Spleen (tissue), 11 donors: Measurements from ENCODE around the gene SPATS2L. TPM values are rescaled to one million over a fixed set of nuclear protein-coding genes. Genes with fewer than 3 reads are reported as not detected.

Source experiments
- DNase-seq: peaks from one replicate; pipeline ENCODE4 v3.0.0-alpha.2; 2020
- H3K27ac ChIP-seq, 8 donors: fragments of 200-600 bp; sonication (generic) in 7 of 8; 1 replicate in 4 of 8; 2 replicates in 4 of 8; pipeline versions ENCODE4 v1.5.0 to v1.8.0; 2016 to 2021; ENCODE audit warnings: inconsistent platforms in 4 of 8, mild to moderate bottlenecking in 4 of 8, moderate library complexity in 1 of 8
- H3K27me3 ChIP-seq, 7 donors: fragments of 200-600 bp; sonication (generic) in 6 of 7; replicated peaks in 1 of 7; 1 replicate in 4 of 7; 2 replicates in 3 of 7; pipeline versions ENCODE4 v1.5.0 to v1.8.0; 2016 to 2021; ENCODE audit warnings: inconsistent platforms in 3 of 7, mild to moderate bottlenecking in 1 of 7
- H3K36me3 ChIP-seq, 6 donors: fragments of 200-600 bp; sonication (generic) in 5 of 6; 1 replicate in 4 of 6; 2 replicates in 2 of 6; pipeline versions ENCODE4 v1.5.0 to v1.8.0; 2016 to 2021; ENCODE audit warnings: inconsistent platforms in 2 of 6
- H3K4me1 ChIP-seq, 6 donors: fragments of 200-600 bp; sonication (generic) in 5 of 6; 1 replicate in 3 of 6; 2 replicates in 3 of 6; pipeline versions ENCODE4 v1.5.0 to v1.8.0; 2016 to 2021; ENCODE audit warnings: inconsistent platforms in 3 of 6
- H3K4me3 ChIP-seq, 8 donors: fragments of 200-600 bp; sonication (generic) in 7 of 8; 1 replicate in 4 of 8; 2 replicates in 4 of 8; pipeline versions ENCODE4 v1.5.0 to v1.8.0; 2016 to 2021; ENCODE audit warnings: inconsistent platforms in 4 of 8, mild to moderate bottlenecking in 4 of 8, moderate library complexity in 2 of 8
- H3K9me3 ChIP-seq, 8 donors: fragments of 200-600 bp; sonication (generic) in 7 of 8; 1 replicate in 4 of 8; 2 replicates in 4 of 8; pipeline versions ENCODE4 v1.5.0 to v1.8.0; 2016 to 2021; ENCODE audit warnings: inconsistent platforms in 4 of 8
- POLR2A ChIP-seq, 3 donors: fragments of 450-650 bp; IDR thresholded peaks; one replicate each; pipeline ENCODE4 v1.5.1; 2017; ENCODE audit warnings: antibody characterized with exemption in 3 of 3, mild to moderate bottlenecking in 1 of 3
- POLR2AphosphoS5 ChIP-seq, 3 donors: sonication (generic); formaldehyde crosslinking; IDR thresholded peaks; one replicate each; pipeline ENCODE4 v1.5.1; 2017; ENCODE audit warnings: antibody characterized with exemption in 3 of 3
- WGBS, 5 donors: extraction: QIAGEN DNeasy Blood & Tissue Kit in 3 of 5; methylation state at CpG; one replicate each; pipeline versions ENCODE4 v1.1.5 to v1.1.7; 2013 to 2018; 5-methylcytosine and 5-hydroxymethylcytosine counted together
- intact Hi-C: fragments of 100-400 bp; cut with DNase I; formaldehyde crosslinking; loops from one replicate; pipeline ENCODE4 v1.15.0; 2023; ENCODE audit warnings: low total_unique reads
- polyA plus RNA-seq, 3 donors: library from polyadenylated mRNA; stranded (reverse); fragments of 200-250 nt; gene quantifications; one replicate each; pipeline ENCODE4 v1.2.1, GENCODE V29; 2013
- total RNA-seq, 7 donors: library from RNA; depleted of rRNA in 3 of 7; stranded (reverse); fragments of >200 nt in 3 of 7; fragmentation: NEBNext Ultra II Directional in 4 of 7; extraction: Animal tissue kit (Norgen Biotek cat#: 25700) in 4 of 7; gene quantifications; one replicate each; pipeline versions ENCODE4 v1.1.0 to v1.2.1, GENCODE V29; 2016 to 2021
- TF ChIP-seq, protein P1 (sequence below), 11 experiments: fragments of 200-600 bp in 7 of 11; fragments of 450-650 bp in 4 of 11; sonication (generic) in 4 of 11; IDR thresholded peaks in 8 of 11; conservative IDR thresholded peaks in 3 of 11; 1 replicate in 7 of 11; 2 replicates in 4 of 11; pipeline versions ENCODE4 v1.4.0 to v1.8.0; 2016 to 2021; ENCODE audit warnings: antibody characterized with exemption in 11 of 11, inconsistent platforms in 4 of 11, mild to moderate bottlenecking in 1 of 11
- donor health status: healthy with polysubstance abuse.
- donor health status: DM: no; HTN: no; CAD: no; lungs with moderate emphysema.
- donor health status: DM: no; HTN: no; CAD: no.
- donor health status: Bipolar disorder and iron deficiency.
- donor health status: healthy.
- donor health status: DM: no; HTN: no; CAD: no.
- donor health status: DM: yes; HTN: yes; CAD: no.

The SPATS2L gene
- total and polyA plus RNA-seq, 10 donors, result 9.5 to 84.7 (median 57.2) TPM

DNA sequence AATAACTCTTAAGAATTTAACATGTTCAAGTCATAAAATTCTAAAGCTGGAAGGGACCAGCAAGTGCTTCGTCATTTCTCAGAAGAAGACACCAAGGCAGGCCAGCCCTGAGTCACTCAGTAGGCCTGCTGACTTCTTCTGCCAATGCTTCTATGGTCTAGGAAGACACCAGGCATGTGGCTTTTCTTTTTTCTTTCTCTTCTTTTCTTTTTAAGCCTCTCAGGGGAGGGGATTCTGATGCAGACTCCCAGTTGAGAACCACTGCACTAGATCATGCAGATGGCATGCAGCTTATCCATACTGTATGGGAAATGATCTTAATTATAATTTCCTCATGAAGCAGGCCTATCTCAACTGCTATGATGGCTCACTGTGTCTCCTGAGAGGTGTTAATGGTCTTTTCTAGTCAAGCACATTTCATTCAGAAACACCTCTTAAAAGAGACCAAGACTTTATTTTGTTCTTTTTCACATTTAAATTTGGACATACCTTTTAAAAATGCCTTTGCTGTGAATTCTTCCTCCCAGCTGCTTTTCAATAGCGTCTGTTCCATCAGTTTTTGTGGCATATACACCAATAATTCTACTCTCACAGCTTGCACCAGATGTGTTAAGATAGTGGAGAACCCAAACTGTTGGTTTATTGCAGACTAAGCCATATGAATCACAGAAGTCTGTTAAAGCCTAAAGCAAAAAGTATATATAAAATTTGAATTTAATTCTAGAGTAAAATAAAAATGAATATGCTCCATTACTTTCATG lies 192.1 kb downstream of the SPATS2L start:
- WGBS, 5 donors, result 91 to 97% (median 96%) methylated on average over 2 of the region's 2 CpGs
- Histone ChIP-seq H3K4me3 (no peak overlapping the region), H3K27ac (no peak overlapping the region), H3K4me1 (no peaks in the 10 kb centered on the region), H3K9me3 (no peaks in the 10 kb centered on the region), H3K27me3 (no peaks in the 10 kb centered on the region), H3K36me3 (peaks cover 0 to 74% (median 44%) of the 10 kb centered on the region in 6 donors)
- no peak for DNase-seq
- intact Hi-C loops, result no loop called here
- TF ChIP-seq POLR2AphosphoS5 (IDR thresholded peaks at IDR 0.05) (no peak), POLR2A (IDR thresholded peaks at IDR 0.05) (no peak)
- TF ChIP-seq, protein P1, sequence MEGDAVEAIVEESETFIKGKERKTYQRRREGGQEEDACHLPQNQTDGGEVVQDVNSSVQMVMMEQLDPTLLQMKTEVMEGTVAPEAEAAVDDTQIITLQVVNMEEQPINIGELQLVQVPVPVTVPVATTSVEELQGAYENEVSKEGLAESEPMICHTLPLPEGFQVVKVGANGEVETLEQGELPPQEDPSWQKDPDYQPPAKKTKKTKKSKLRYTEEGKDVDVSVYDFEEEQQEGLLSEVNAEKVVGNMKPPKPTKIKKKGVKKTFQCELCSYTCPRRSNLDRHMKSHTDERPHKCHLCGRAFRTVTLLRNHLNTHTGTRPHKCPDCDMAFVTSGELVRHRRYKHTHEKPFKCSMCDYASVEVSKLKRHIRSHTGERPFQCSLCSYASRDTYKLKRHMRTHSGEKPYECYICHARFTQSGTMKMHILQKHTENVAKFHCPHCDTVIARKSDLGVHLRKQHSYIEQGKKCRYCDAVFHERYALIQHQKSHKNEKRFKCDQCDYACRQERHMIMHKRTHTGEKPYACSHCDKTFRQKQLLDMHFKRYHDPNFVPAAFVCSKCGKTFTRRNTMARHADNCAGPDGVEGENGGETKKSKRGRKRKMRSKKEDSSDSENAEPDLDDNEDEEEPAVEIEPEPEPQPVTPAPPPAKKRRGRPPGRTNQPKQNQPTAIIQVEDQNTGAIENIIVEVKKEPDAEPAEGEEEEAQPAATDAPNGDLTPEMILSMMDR (IDR thresholded peaks at IDR 0.05 in 8 of 11, conservative IDR thresholded peaks at IDR 0.05 in 3 of 11), result no peak

DNA sequence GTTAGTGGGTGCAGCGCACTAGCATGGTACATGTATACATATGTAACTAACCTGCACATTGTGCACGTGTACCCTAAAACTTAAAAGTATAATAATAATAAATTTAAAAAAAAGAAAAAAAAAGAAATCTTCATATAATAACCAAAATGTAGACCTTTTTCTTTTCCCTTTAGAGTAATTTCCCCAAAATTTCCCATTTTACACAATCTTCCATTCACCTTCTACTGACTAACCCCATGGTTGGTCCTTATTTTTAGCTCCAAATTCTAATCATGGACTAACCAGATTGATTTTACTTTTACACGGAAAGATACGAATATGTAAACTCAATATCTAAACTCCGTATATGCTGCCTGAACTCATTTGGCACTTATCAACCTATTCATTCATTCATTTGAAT lies 195.7 kb downstream of the SPATS2L start:
- TF ChIP-seq, protein P1 (IDR thresholded peaks at IDR 0.05 in 8 of 11, conservative IDR thresholded peaks at IDR 0.05 in 3 of 11), result no peak
- TF ChIP-seq POLR2AphosphoS5 (IDR thresholded peaks at IDR 0.05), result no peak
- TF ChIP-seq POLR2A (IDR thresholded peaks at IDR 0.05), result no peak
- intact Hi-C loops, result no loop called here
- H3K9me3 ChIP-seq, result no peaks in the 10 kb centered on the region
- no peak overlapping the region for H3K4me3 ChIP-seq
- H3K4me1 ChIP-seq, result peaks cover 0 to 17% (median 0%) of the 10 kb centered on the region in 6 donors
- no peaks in the 10 kb centered on the region for H3K27me3 ChIP-seq
- DNase-seq, result no peak
- 92 to 99% (median 97%) methylated on average over 5 of the region's 5 CpGs for WGBS, 5 donors
- peaks cover 0 to 67% (median 32%) of the 10 kb centered on the region in 6 donors for H3K36me3 ChIP-seq
- H3K27ac ChIP-seq, result no peak overlapping the region

DNA sequence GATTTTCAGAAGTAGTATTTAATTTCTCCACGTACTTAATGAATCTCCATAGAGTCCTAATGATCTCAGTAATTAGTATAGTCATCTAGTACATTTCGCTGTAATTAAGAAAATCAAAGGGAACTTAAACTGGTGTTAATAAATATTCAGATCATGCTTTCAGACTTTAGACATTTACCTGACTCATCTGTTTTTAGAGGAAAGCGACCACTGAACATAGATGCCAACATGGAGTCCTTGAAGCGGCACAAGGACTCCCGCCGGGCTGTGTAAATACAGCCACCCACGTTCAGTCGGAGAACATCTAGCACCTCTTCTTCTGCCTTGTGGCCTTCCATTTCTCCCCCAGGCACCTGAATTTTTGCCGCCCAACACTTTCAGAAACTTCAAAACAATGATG lies 200.2 kb downstream of the SPATS2L start:
- H3K27me3 ChIP-seq, result no peaks in the 10 kb centered on the region
- H3K4me3 ChIP-seq, result no peak overlapping the region
- H3K9me3 ChIP-seq, result no peaks in the 10 kb centered on the region
- 73 to 86% (median 79%) methylated on average over 9 of the region's 9 CpGs for WGBS, 5 donors
- H3K4me1 ChIP-seq, result peaks cover 0 to 44% (median 15%) of the 10 kb centered on the region in 6 donors
- H3K36me3 ChIP-seq, result peaks cover 0 to 49% (median 18%) of the 10 kb centered on the region in 6 donors
- H3K27ac ChIP-seq, result no peak overlapping the region
- intact Hi-C loops, result no loop called here
- no peak for TF ChIP-seq POLR2A (IDR thresholded peaks at IDR 0.05)
- TF ChIP-seq, protein P1 (IDR thresholded peaks at IDR 0.05 in 8 of 11, conservative IDR thresholded peaks at IDR 0.05 in 3 of 11), result no peak
- TF ChIP-seq POLR2AphosphoS5 (IDR thresholded peaks at IDR 0.05), result no peak
- DNase-seq, result no peak

DNA sequence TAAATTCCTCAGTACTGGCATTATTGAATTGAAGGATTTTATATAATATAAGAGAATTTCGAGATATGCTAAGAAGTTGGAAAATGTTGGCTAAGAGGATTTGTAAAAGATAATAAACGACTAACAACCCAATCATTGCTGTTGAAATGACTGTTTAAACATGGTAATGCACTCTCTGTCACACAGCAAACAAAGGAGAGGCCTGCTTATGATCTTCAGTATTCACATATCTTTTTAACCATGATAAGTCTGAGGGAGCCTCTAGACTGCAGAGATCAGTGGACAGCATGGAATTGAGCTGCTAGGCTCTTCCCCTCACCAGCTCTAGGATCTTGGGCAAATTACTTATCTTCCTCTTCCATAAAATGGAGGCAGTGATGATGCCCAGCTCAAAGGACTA lies 200.7 kb downstream of the SPATS2L start:
- peaks cover 0 to 2% (median 0%) of the 10 kb centered on the region in 7 donors for H3K27me3 ChIP-seq
- intact Hi-C loops, result no loop called here
- no peaks in the 10 kb centered on the region for H3K9me3 ChIP-seq
- no peak for TF ChIP-seq POLR2A (IDR thresholded peaks at IDR 0.05)
- no peak for TF ChIP-seq POLR2AphosphoS5 (IDR thresholded peaks at IDR 0.05)
- TF ChIP-seq, protein P1 (IDR thresholded peaks at IDR 0.05 in 8 of 11, conservative IDR thresholded peaks at IDR 0.05 in 3 of 11), result no peak
- peaks cover 0 to 44% (median 15%) of the 10 kb centered on the region in 6 donors for H3K4me1 ChIP-seq
- H3K36me3 ChIP-seq, result peaks cover 0 to 46% (median 16%) of the 10 kb centered on the region in 6 donors
- DNase-seq, result no peak
- WGBS, 5 donors, result 87 to 99% (median 95%) methylated on average over 2 of the region's 2 CpGs
- no peak overlapping the region for H3K4me3 ChIP-seq
- no peak overlapping the region for H3K27ac ChIP-seq
